H1 (cell line): Measurements from ENCODE around the gene THADA. TPM values are rescaled to one million over a fixed set of nuclear protein-coding genes. Genes with fewer than 3 reads are reported as not detected.

ENCODE experiments used
- BACH1 ChIP-seq: IDR thresholded peaks from 2 replicates; pipeline ENCODE4 v1.6.1; 2012; ENCODE audit warnings: low read length, improper control_type of control experiment
- CREB1 ChIP-seq: IDR thresholded peaks from 2 replicates; pipeline ENCODE4 v1.6.1; 2012; ENCODE audit warnings: inconsistent platforms
- GABPA ChIP-seq: IDR thresholded peaks from 2 replicates; pipeline ENCODE4 v1.6.1; 2011; ENCODE audit warnings: mild to moderate bottlenecking, low read length, moderate library complexity, borderline replicate concordance; ENCODE audit not compliant: insufficient read depth
- KDM1A ChIP-seq: fragments of 200-600, 300-600 bp; sonication (generic); IDR thresholded peaks from 2 replicates; pipeline ENCODE4 v1.7.1; 2016; ENCODE audit warnings: mild to moderate bottlenecking, low read length, borderline replicate concordance
- MAFK ChIP-seq: IDR thresholded peaks from 2 replicates; pipeline ENCODE4 v1.6.1; 2012; ENCODE audit warnings: low read depth, mild to moderate bottlenecking, improper control_type of control experiment, low read length
- POU5F1 ChIP-seq: IDR thresholded peaks from 2 replicates; pipeline ENCODE4 v1.6.1; 2011; ENCODE audit warnings: low read depth, mild to moderate bottlenecking, low read length, moderate library complexity
- RAD21 ChIP-seq, 2 experiments: IDR thresholded peaks in 1 of 2; conservative IDR thresholded peaks in 1 of 2; 2 replicates each; pipeline ENCODE4 v1.6.1; 2011; ENCODE audit warnings: low read depth in 2 of 2, low read length in 2 of 2, improper control_type of control experiment in 1 of 2, inconsistent platforms in 1 of 2, mild to moderate bottlenecking in 1 of 2, moderate library complexity in 1 of 2
- RNF2 ChIP-seq: fragments of 200-900, 300-1000 bp; sonication (generic); IDR thresholded peaks from 2 replicates; pipeline ENCODE4 v1.7.1; 2016; ENCODE audit warnings: borderline replicate concordance, low read depth, mild to moderate bottlenecking, antibody characterized with exemption, low read length; ENCODE audit not compliant: poor library complexity, severe bottlenecking; ENCODE audit errors: missing control alignments
- SP4 ChIP-seq: IDR thresholded peaks from 2 replicates; pipeline ENCODE4 v1.6.1; 2012; ENCODE audit warnings: low read length, inconsistent platforms
- TCF12 ChIP-seq: IDR thresholded peaks from 2 replicates; pipeline ENCODE4 v1.6.1; 2011; ENCODE audit warnings: low read depth, mild to moderate bottlenecking, low read length
- polyA plus RNA-seq, 7 experiments: library from polyadenylated mRNA; depleted of rRNA in 3 of 7; stranded (reverse) in 5 of 7; unstranded in 2 of 7; fragments of >200 nt in 5 of 7; fragments of 200-250 nt in 2 of 7; gene quantifications; 1 replicate in 5 of 7; 2 replicates in 1 of 7; 4 replicates in 1 of 7; pipeline versions ENCODE4 v1.2.1 to v1.2.3, GENCODE V29; 2011 to 2013; ENCODE audit warnings: missing spikeins in 2 of 7, mixed read lengths in 2 of 7
- total RNA-seq: library from RNA; stranded (reverse); fragmentation: NEBNext Ultra II Directional; extraction: Animal tissue kit (Norgen Biotek cat#: 25700); gene quantifications from 2 replicates; pipeline ENCODE4 v1.2.1, GENCODE V29; 2021
- TF ChIP-seq, protein P1 (sequence below): fragments of 300-600 bp; sonication (generic); IDR thresholded peaks from 2 replicates; pipeline ENCODE4 v1.7.1; 2012; ENCODE audit warnings: low read length, moderate library complexity, mild to moderate bottlenecking, inconsistent platforms; ENCODE audit not compliant: insufficient replicate concordance

The THADA gene
- total and polyA plus RNA-seq, 2 of the 8 experiments (the other 6 are each of a cell fraction or from before 2014, with no cell fraction given): 22.4 to 26.8 TPM

DNA sequence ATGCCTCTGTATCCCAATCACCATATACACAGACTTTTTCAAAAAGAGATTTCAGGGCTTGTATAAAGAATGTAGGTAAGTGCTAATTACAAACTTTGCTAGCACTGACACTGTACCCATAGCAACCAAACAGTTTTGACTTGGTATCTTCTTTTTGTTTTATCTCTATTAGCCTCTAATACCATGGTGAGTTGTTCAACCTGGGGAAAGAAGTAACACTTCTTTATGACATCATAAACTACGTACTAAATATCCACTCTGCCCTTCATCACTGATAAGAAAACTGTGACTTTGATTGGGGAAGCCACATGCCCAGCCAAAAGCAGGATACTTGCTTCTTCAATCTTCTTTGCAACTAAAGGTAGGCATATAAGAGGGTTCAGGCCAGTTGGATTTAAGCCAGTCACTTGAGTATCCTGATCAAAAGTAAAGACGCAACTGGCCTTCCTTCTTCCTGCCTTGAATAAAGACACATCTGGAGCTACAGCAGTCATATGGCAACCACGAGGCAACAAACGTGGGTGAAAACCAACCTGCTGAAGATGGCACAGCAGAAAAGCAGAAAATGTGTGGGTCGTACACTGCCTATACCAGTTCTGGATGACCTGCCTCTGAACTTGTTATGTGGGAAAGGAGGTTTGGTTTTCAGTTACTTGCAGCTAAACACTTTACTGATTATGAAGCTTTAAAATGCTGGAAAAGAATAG, 16.4 kb downstream of the THADA start (continued):
- TF ChIP-seq, protein P1, sequence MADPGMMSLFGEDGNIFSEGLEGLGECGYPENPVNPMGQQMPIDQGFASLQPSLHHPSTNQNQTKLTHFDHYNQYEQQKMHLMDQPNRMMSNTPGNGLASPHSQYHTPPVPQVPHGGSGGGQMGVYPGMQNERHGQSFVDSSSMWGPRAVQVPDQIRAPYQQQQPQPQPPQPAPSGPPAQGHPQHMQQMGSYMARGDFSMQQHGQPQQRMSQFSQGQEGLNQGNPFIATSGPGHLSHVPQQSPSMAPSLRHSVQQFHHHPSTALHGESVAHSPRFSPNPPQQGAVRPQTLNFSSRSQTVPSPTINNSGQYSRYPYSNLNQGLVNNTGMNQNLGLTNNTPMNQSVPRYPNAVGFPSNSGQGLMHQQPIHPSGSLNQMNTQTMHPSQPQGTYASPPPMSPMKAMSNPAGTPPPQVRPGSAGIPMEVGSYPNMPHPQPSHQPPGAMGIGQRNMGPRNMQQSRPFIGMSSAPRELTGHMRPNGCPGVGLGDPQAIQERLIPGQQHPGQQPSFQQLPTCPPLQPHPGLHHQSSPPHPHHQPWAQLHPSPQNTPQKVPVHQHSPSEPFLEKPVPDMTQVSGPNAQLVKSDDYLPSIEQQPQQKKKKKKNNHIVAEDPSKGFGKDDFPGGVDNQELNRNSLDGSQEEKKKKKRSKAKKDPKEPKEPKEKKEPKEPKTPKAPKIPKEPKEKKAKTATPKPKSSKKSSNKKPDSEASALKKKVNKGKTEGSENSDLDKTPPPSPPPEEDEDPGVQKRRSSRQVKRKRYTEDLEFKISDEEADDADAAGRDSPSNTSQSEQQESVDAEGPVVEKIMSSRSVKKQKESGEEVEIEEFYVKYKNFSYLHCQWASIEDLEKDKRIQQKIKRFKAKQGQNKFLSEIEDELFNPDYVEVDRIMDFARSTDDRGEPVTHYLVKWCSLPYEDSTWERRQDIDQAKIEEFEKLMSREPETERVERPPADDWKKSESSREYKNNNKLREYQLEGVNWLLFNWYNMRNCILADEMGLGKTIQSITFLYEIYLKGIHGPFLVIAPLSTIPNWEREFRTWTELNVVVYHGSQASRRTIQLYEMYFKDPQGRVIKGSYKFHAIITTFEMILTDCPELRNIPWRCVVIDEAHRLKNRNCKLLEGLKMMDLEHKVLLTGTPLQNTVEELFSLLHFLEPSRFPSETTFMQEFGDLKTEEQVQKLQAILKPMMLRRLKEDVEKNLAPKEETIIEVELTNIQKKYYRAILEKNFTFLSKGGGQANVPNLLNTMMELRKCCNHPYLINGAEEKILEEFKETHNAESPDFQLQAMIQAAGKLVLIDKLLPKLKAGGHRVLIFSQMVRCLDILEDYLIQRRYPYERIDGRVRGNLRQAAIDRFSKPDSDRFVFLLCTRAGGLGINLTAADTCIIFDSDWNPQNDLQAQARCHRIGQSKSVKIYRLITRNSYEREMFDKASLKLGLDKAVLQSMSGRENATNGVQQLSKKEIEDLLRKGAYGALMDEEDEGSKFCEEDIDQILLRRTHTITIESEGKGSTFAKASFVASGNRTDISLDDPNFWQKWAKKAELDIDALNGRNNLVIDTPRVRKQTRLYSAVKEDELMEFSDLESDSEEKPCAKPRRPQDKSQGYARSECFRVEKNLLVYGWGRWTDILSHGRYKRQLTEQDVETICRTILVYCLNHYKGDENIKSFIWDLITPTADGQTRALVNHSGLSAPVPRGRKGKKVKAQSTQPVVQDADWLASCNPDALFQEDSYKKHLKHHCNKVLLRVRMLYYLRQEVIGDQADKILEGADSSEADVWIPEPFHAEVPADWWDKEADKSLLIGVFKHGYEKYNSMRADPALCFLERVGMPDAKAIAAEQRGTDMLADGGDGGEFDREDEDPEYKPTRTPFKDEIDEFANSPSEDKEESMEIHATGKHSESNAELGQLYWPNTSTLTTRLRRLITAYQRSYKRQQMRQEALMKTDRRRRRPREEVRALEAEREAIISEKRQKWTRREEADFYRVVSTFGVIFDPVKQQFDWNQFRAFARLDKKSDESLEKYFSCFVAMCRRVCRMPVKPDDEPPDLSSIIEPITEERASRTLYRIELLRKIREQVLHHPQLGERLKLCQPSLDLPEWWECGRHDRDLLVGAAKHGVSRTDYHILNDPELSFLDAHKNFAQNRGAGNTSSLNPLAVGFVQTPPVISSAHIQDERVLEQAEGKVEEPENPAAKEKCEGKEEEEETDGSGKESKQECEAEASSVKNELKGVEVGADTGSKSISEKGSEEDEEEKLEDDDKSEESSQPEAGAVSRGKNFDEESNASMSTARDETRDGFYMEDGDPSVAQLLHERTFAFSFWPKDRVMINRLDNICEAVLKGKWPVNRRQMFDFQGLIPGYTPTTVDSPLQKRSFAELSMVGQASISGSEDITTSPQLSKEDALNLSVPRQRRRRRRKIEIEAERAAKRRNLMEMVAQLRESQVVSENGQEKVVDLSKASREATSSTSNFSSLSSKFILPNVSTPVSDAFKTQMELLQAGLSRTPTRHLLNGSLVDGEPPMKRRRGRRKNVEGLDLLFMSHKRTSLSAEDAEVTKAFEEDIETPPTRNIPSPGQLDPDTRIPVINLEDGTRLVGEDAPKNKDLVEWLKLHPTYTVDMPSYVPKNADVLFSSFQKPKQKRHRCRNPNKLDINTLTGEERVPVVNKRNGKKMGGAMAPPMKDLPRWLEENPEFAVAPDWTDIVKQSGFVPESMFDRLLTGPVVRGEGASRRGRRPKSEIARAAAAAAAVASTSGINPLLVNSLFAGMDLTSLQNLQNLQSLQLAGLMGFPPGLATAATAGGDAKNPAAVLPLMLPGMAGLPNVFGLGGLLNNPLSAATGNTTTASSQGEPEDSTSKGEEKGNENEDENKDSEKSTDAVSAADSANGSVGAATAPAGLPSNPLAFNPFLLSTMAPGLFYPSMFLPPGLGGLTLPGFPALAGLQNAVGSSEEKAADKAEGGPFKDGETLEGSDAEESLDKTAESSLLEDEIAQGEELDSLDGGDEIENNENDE: no peak
- TF ChIP-seq TCF12: no peak
- TF ChIP-seq KDM1A: no peak
- no peak for TF ChIP-seq CREB1
- TF ChIP-seq MAFK: no peak
- no peak for TF ChIP-seq RNF2
- no peak for TF ChIP-seq GABPA
- TF ChIP-seq SP4: no peak
- no peak for TF ChIP-seq BACH1
- TF ChIP-seq POU5F1: no peak
- no peak for TF ChIP-seq RAD21 (IDR thresholded peaks at IDR 0.05 in 1 of 2, conservative IDR thresholded peaks at IDR 0.05 in 1 of 2; ENCODE audit: low read depth in 2 of 2, low read length in 2 of 2)
